ENCODE data around the gene COL26A1.
"Not testable (repeated sequence)": the region's sequence is repeated elsewhere in the genome, so short reads cannot be mapped to it uniquely, and the experiment has no call there.

Gene COL26A1

GRCh38 chr7:101487753-101488152 lies 125.1 kb downstream of the COL26A1 start:
- ChIA-PET CTCF (interaction anchor here (1.1 kb wide), 1 partner anchor 20 kb away, joined by 3 read pairs; no protein-coding TSS in a partner anchor), POLR2A (no interaction called here)
- TF ChIP-seq ZNF571 (tag by site-specific recombination; IDR thresholded peaks at IDR 0.05) (no peak), ZNF2 (tag by site-specific recombination; IDR thresholded peaks at IDR 0.05) (no peak), ZNF121 (tag by site-specific recombination; IDR thresholded peaks at IDR 0.05) (peak; percentile 88)
- Histone ChIP-seq H3K27ac (ENCODE audit: extremely low read depth, low read depth, low read length) (no peak overlapping the region), H3K4me3 (ENCODE audit: low read depth, low read length) (no peak overlapping the region), H3K9me3 (ENCODE audit: control insufficient read depth, insufficient read depth, low read depth, low read length) (no peaks in the 10 kb centered on the region), H3K4me1 (ENCODE audit: control insufficient read depth, insufficient read depth, low read length) (0 out of 2 replicates have a peak, but pooled peaks cover 4% of the 10 kb centered on the region), H3K36me3 (ENCODE audit: control insufficient read depth in 2 of 2, insufficient read depth in 1 of 2, low read length in 2 of 2) (no peaks in the 10 kb centered on the region)

- no peaks in the 10 kb centered on the region for H3K36me3 ChIP-seq (ENCODE audit: control insufficient read depth in 2 of 2, insufficient read depth in 1 of 2, low read length in 2 of 2)
- CTCF ChIA-PET = interaction anchor here (1.1 kb wide), 1 partner anchor 19 kb away, joined by 3 read pairs; no protein-coding TSS in a partner anchor
- no peak overlapping the region for H3K4me3 ChIP-seq (ENCODE audit: low read depth, low read length)
- no peak overlapping the region for H3K27ac ChIP-seq (ENCODE audit: extremely low read depth, low read depth, low read length)
- POLR2A ChIA-PET = interaction anchor here (0.7 to 1.2 kb wide), 2 partner anchors 61 to 167 kb away, joined by 3 read pairs; partner anchors contain the start of gene IFT22
- H3K4me1 ChIP-seq (ENCODE audit: control insufficient read depth, insufficient read depth, low read length) = peaks cover 4% of the 10 kb centered on the region; the same call in 1 of the 2 replicates
- TF ChIP-seq ZNF335 (tag by site-specific recombination; conservative IDR thresholded peaks at IDR 0.05) = peak; percentile 24; the same call in 1 of the 2 replicates
- peak; percentile 54 for TF ChIP-seq FEZF1 (tag by site-specific recombination; IDR thresholded peaks at IDR 0.05)
- TF ChIP-seq ZBTB44 (tag by site-specific recombination; IDR thresholded peaks at IDR 0.05) = 0 out of 2 replicates have a peak, but pooled peaks have one; percentile 39
- TF ChIP-seq ZEB2 (tag by site-specific recombination; IDR thresholded peaks at IDR 0.05) = no peak
- no peak for TF ChIP-seq BCL6B (tag by site-specific recombination; IDR thresholded peaks at IDR 0.05)
- peak; percentile 85 for TF ChIP-seq HOXD13 (CRISPR knock-in tag; IDR thresholded peaks at IDR 0.05; ENCODE audit: borderline replicate concordance)
- peak; percentile 80 for TF ChIP-seq ZBTB17 (tag by site-specific recombination; IDR thresholded peaks at IDR 0.05)
- TF ChIP-seq PRDM6 (tag by site-specific recombination; IDR thresholded peaks at IDR 0.05) = peak; percentile 83
- 0 out of 2 replicates have a peak, but pooled peaks have one; percentile 41 for TF ChIP-seq SP7 (tag by site-specific recombination; IDR thresholded peaks at IDR 0.05)
- TF ChIP-seq ZNF529 (tag by site-specific recombination; IDR thresholded peaks at IDR 0.05; ENCODE audit: insufficient replicate concordance) = peak; percentile 9
- TF ChIP-seq HOXC10 (CRISPR knock-in tag; IDR thresholded peaks at IDR 0.05) = no peak
- 0 out of 2 replicates have a peak, but pooled peaks have one; percentile 9 for TF ChIP-seq WT1 (tag by site-specific recombination; IDR thresholded peaks at IDR 0.05)
- H3K9me3 ChIP-seq (ENCODE audit: control insufficient read depth, insufficient read depth, low read depth, low read length) = no peaks in the 10 kb centered on the region
These were observed 126.3 kb downstream of the COL26A1 start for GRCh38 chr7:101488826-101489572.

- 0 out of 2 replicates have a peak, but pooled peaks have one; percentile 51 for TF ChIP-seq ZNF121 (tag by site-specific recombination; IDR thresholded peaks at IDR 0.05)
- H3K36me3 ChIP-seq (ENCODE audit: control insufficient read depth in 2 of 2, insufficient read depth in 1 of 2, low read length in 2 of 2); H3K27ac ChIP-seq (ENCODE audit: extremely low read depth, low read depth, low read length); POLR2A ChIA-PET; H3K4me3 ChIP-seq (ENCODE audit: low read depth, low read length); H3K9me3 ChIP-seq (ENCODE audit: control insufficient read depth, insufficient read depth, low read depth, low read length): not testable (repeated sequence)
- CTCF ChIA-PET = interaction anchor here (0.7 to 0.8 kb wide), 2 partner anchors 11 to 903 kb away, joined by 3 read pairs; no protein-coding TSS in a partner anchor
- H3K4me1 ChIP-seq (ENCODE audit: control insufficient read depth, insufficient read depth, low read length) = peaks cover 12% of the 10 kb centered on the region
These were observed 127.8 kb downstream of the COL26A1 start for GRCh38 chr7:101490439-101490838.

- not testable (repeated sequence) for H3K4me3 ChIP-seq (ENCODE audit: low read depth, low read length)
- POLR2A ChIA-PET = interaction anchor here (0.7 kb wide), 1 partner anchor 172 kb away, joined by 5 read pairs; no protein-coding TSS in a partner anchor
These were observed 128.8 kb downstream of the COL26A1 start for GRCh38 chr7:101491442-101491841.

More at GRCh38 chr7:101491442-101491841, 128.8 kb downstream of the COL26A1 start:
- CTCF ChIA-PET; H3K36me3 ChIP-seq (ENCODE audit: control insufficient read depth in 2 of 2, insufficient read depth in 1 of 2, low read length in 2 of 2); H3K9me3 ChIP-seq (ENCODE audit: control insufficient read depth, insufficient read depth, low read depth, low read length); H3K27ac ChIP-seq (ENCODE audit: extremely low read depth, low read depth, low read length): not testable (repeated sequence)
- peaks cover 12% of the 10 kb centered on the region for H3K4me1 ChIP-seq (ENCODE audit: control insufficient read depth, insufficient read depth, low read length)
